HG02763 (cell line): ENCODE data around the gene C19orf25.

Experiments used
- ATAC-seq: cut with Tn5 transposase; IDR thresholded peaks from one replicate; pipeline ENCODE4 v1.9.1; 2021; ENCODE audit warnings: mild to moderate bottlenecking, moderate library complexity; ENCODE audit not compliant: unreplicated experiment

Gene C19orf25

GRCh38 chr19:1496714-1497577 is 17.9 kb upstream of the C19orf25 start:
- no peak for ATAC-seq

- no peak for ATAC-seq
These were observed 17.0 kb upstream of the C19orf25 start for GRCh38 chr19:1495799-1496713.

- no peak for ATAC-seq
These were observed 16.2 kb upstream of the C19orf25 start for GRCh38 chr19:1495051-1495798.

GRCh38 chr19:1494115-1494815 is 15.2 kb upstream of the C19orf25 start:
- ATAC-seq = no peak

- ATAC-seq = no peak
These were observed 13.5 kb upstream of the C19orf25 start for GRCh38 chr19:1492474-1493006.

- ATAC-seq = no peak
These were observed 12.8 kb upstream of the C19orf25 start for GRCh38 chr19:1491849-1492170.

- no peak for ATAC-seq
These were observed 12.3 kb upstream of the C19orf25 start, which contains the start of gene REEP6 for GRCh38 chr19:1491114-1491848. TSS of gene REEP6 (plus strand) at chr19:1491181. CDS start at chr19:1491270, 89 bp downstream.

- ATAC-seq = peak; percentile 86
These were observed 11.5 kb upstream of the C19orf25 start, which contains the start of gene PCSK4 for GRCh38 chr19:1490311-1491113. TSS of gene PCSK4 (minus strand) at chr19:1490350. CDS start at chr19:1490346, 4 bp downstream.

GRCh38 chr19:1489463-1490310 is 10.7 kb upstream of the C19orf25 start:
- no peak for ATAC-seq

- ATAC-seq = no peak
These were observed 9.2 kb upstream of the C19orf25 start for GRCh38 chr19:1488282-1488601.

GRCh38 chr19:1487576-1488281 is 8.7 kb upstream of the C19orf25 start:
- no peak for ATAC-seq

- no peak for ATAC-seq
These were observed 7.9 kb upstream of the C19orf25 start for GRCh38 chr19:1486720-1487575.

GRCh38 chr19:1483979-1484428 is 5.0 kb upstream of the C19orf25 start:
- ATAC-seq = no peak

GRCh38 chr19:1483131-1483978 is 4.3 kb upstream of the C19orf25 start:
- no peak for ATAC-seq
